Non-pigmented ciliary epithelial cell (primary cell): Measurements from ENCODE around the gene INO80C.
"Not testable (repeated sequence)": the region's sequence is repeated elsewhere in the genome, so short reads cannot be mapped to it uniquely, and the experiment has no call there.

ENCODE experiments used
- DNase-seq: peaks from one replicate; pipeline ENCODE4 v3.0.0-alpha.2; 2010; ENCODE audit warnings: low read depth

The INO80C gene

GRCh38 chr18:35460736-35461161 is 37.0 kb downstream of the INO80C start:
- no peak for DNase-seq

GRCh38 chr18:35459997-35460396 is 37.8 kb downstream of the INO80C start:
- DNase-seq: no peak

GRCh38 chr18:35458677-35459441 is 38.9 kb downstream of the INO80C start:
- DNase-seq: no peak

- DNase-seq: no peak
Measured at GRCh38 chr18:35458271-35458670, 39.5 kb downstream of the INO80C start.

- DNase-seq: no peak
Measured at GRCh38 chr18:35457140-35457704, 40.5 kb downstream of the INO80C start.

- no peak for DNase-seq
Measured at GRCh38 chr18:35455926-35456763, 41.6 kb downstream of the INO80C start.

- no peak for DNase-seq
Measured at GRCh38 chr18:35454803-35455202, 43.0 kb downstream of the INO80C start.

GRCh38 chr18:35453065-35453464 is 44.7 kb downstream of the INO80C start:
- DNase-seq: not testable (repeated sequence)

GRCh38 chr18:35451916-35452315 is 45.8 kb downstream of the INO80C start:
- DNase-seq: no peak

GRCh38 chr18:35451032-35451431 is 46.7 kb downstream of the INO80C start:
- DNase-seq: no peak

- DNase-seq: no peak
Measured at GRCh38 chr18:35444636-35445035, 53.1 kb downstream of the INO80C start.

- DNase-seq: no peak
Measured at GRCh38 chr18:35443847-35444246, 53.9 kb downstream of the INO80C start.

- DNase-seq: no peak
Measured at GRCh38 chr18:35443434-35443833, 54.3 kb downstream of the INO80C start.

GRCh38 chr18:35442701-35443100 is 55.1 kb downstream of the INO80C start:
- DNase-seq: no peak

- no peak for DNase-seq
Measured at GRCh38 chr18:35441857-35442595, 55.7 kb downstream of the INO80C start.

GRCh38 chr18:35438480-35439234 is 59.1 kb downstream of the INO80C start:
- DNase-seq: no peak

GRCh38 chr18:35437836-35438235 is 59.9 kb downstream of the INO80C start:
- no peak for DNase-seq

GRCh38 chr18:35436076-35436649 is 61.6 kb downstream of the INO80C start:
- DNase-seq: peak; percentile 58

GRCh38 chr18:35435401-35435800 is 62.4 kb downstream of the INO80C start:
- no peak for DNase-seq

- no peak for DNase-seq
Measured at GRCh38 chr18:35432565-35433001, 65.2 kb downstream of the INO80C start.

GRCh38 chr18:35431374-35431741 is 66.4 kb downstream of the INO80C start:
- DNase-seq: no peak
